Pancreas (tissue), 10 donors: Measurements from ENCODE around the gene PIM3. TPM values are rescaled to one million over a fixed set of nuclear protein-coding genes. Genes with fewer than 3 reads are reported as not detected.

Source experiments
- ATAC-seq, 4 donors: fragments of 200-7000 bp; cut with Tn5 transposase; one replicate each; pipeline versions ENCODE4 v1.8.0 to v1.9.1; 2020; ENCODE audit warnings: mild to moderate bottlenecking in 4 of 4, moderate library complexity in 4 of 4
- DNase-seq, 6 donors: peaks; one replicate each; pipeline ENCODE4 v3.0.0-alpha.2; 2020
- FAIRE-seq: peaks from 2 replicates; lab custom pipeline; 2012; peaks lifted over from hg19 to GRCh38; lab: Jason Lieb, UNC
- H3K27ac ChIP-seq, 4 donors: fragments of 200-600 bp; sonication (generic); 1 replicate in 3 of 4; 2 replicates in 1 of 4; pipeline versions ENCODE4 v1.5.0 to v1.8.0; 2020
- H3K27me3 ChIP-seq, 4 donors: fragments of 200-600 bp; one replicate each; pipeline ENCODE4 v1.8.0; 2021
- H3K36me3 ChIP-seq, 3 donors: fragments of 200-600 bp; sonication (generic) in 1 of 3; one replicate each; pipeline versions ENCODE4 v1.5.0 to v1.8.0; 2020 to 2021
- H3K4me1 ChIP-seq, 3 donors: fragments of 200-600 bp; one replicate each; pipeline ENCODE4 v1.8.0; 2021
- H3K4me3 ChIP-seq, 4 donors: fragments of 200-600 bp; sonication (generic) in 2 of 4; one replicate each; pipeline versions ENCODE4 v1.5.0 to v1.8.0; 2020 to 2021
- H3K9me3 ChIP-seq, 4 donors: fragments of 200-600 bp; one replicate each; pipeline ENCODE4 v1.8.0; 2021
- CTCF ChIP-seq, 4 donors: fragments of 200-600 bp; sonication (generic) in 3 of 4; IDR thresholded peaks; one replicate each; pipeline versions ENCODE4 v1.5.0 to v1.8.0; 2021; ENCODE audit warnings: antibody characterized with exemption in 4 of 4
- WGBS, 2 donors: extraction: QIAGEN DNeasy Blood & Tissue Kit; methylation state at CpG; one replicate each; pipeline ENCODE4 v1.1.7; 2013; 5-methylcytosine and 5-hydroxymethylcytosine counted together
- intact Hi-C, 3 donors: fragments of 100-400 bp; cut with DNase I; formaldehyde crosslinking; loops; one replicate each; pipeline versions ENCODE4 v1.11.1 to v1.14.2; 2022
- polyA plus RNA-seq, 2 donors: library from polyadenylated mRNA; stranded (reverse); fragments of 200-250 nt; gene quantifications; one replicate each; pipeline ENCODE4 v1.2.3, GENCODE V29; 2013
- total RNA-seq, 6 donors: library from RNA; stranded (reverse); fragmentation: NEBNext Ultra II Directional in 4 of 6; extraction: Animal tissue kit (Norgen Biotek cat#: 25700) in 4 of 6; gene quantifications; one replicate each; pipeline versions ENCODE4 v1.2.1 to v1.2.4, GENCODE V29; 2021 to 2023
- donor health status: healthy with polysubstance abuse.
- donor health status: DM: no; HTN: no; CAD: no; lungs with moderate emphysema.
- donor health status: DM: no; HTN: no; CAD: no.
- donor health status: control.
- donor health status: control.
- donor health status: Bipolar disorder and iron deficiency.
- donor health status: DM: yes; HTN: yes; CAD: no.
- donor health status: DM: no; HTN: no; CAD: no.
- donor health status: DM: no; HTN: no; CAD: no.
- donor health status: DM: yes; HTN: yes; CAD: no.

PIM3 gene
- total and polyA plus RNA-seq, 8 donors: 25.8 to 90.1 (median 39.9) TPM

- DNase-seq: peak in 1 of 6 donors; percentile 71
- Histone ChIP-seq H3K4me1 (peaks cover 0 to 7% (median 0%) of the 10 kb centered on the region in 3 donors), H3K27me3 (no peaks in the 10 kb centered on the region), H3K9me3 (no peaks in the 10 kb centered on the region), H3K4me3 (no peak overlapping the region), H3K36me3 (peaks cover 0 to 16% (median 0%) of the 10 kb centered on the region in 3 donors), H3K27ac (no peak overlapping the region)
- WGBS, 2 donors: 94 to 95% methylated on average over 24 to 25 of the region's 25 CpGs
- no peak for ATAC-seq
- intact Hi-C loops: loop anchor here in 1 of 3 donors (10.0 kb wide), 1 partner anchor 112 kb away; no protein-coding TSS in a partner anchor
- no peak for TF ChIP-seq CTCF (IDR thresholded peaks at IDR 0.05)
- no peak for FAIRE-seq
Measured at GRCh38 chr22:49922926-49923325, 37.6 kb upstream of the PIM3 start.

- Histone ChIP-seq H3K36me3 (peaks cover 0 to 16% (median 0%) of the 10 kb centered on the region in 3 donors), H3K4me1 (peaks cover 0 to 7% (median 0%) of the 10 kb centered on the region in 3 donors), H3K4me3 (no peak overlapping the region), H3K27ac (no peak overlapping the region), H3K27me3 (no peaks in the 10 kb centered on the region), H3K9me3 (no peaks in the 10 kb centered on the region)
- intact Hi-C loops: loop anchor here in 1 of 3 donors (10.0 kb wide), 1 partner anchor 111 kb away; no protein-coding TSS in a partner anchor
- WGBS, 2 donors: 86% methylated on average over 16 of the region's 16 CpGs
- DNase-seq (no peak), ATAC-seq (no peak), FAIRE-seq (no peak)
- no peak for TF ChIP-seq CTCF (IDR thresholded peaks at IDR 0.05)
Measured at GRCh38 chr22:49923445-49923844, 37.1 kb upstream of the PIM3 start.

GRCh38 chr22:49924113-49924833 lies 36.3 kb upstream of the PIM3 start:
- H3K9me3 ChIP-seq: no peaks in the 10 kb centered on the region
- ATAC-seq (no peak), DNase-seq (peak in 3 of 6 donors; percentile 32 to 60 (median 41)), FAIRE-seq (no peak)
- no peak overlapping the region for H3K4me3 ChIP-seq
- 94 to 95% methylated on average over 31 of the region's 31 CpGs for WGBS, 2 donors
- H3K27me3 ChIP-seq: no peaks in the 10 kb centered on the region
- peaks cover 0 to 4% (median 0%) of the 10 kb centered on the region in 3 donors for H3K4me1 ChIP-seq
- H3K36me3 ChIP-seq: peaks cover 0 to 16% (median 0%) of the 10 kb centered on the region in 3 donors
- intact Hi-C loops: loop anchor here in 1 of 3 donors (10.0 kb wide), 1 partner anchor 111 kb away; no protein-coding TSS in a partner anchor
- H3K27ac ChIP-seq: no peak overlapping the region
- TF ChIP-seq CTCF (IDR thresholded peaks at IDR 0.05): no peak

- no peak for ATAC-seq
- intact Hi-C loops: loop anchor here in 1 of 3 donors (10.0 kb wide), 1 partner anchor 109 kb away; no protein-coding TSS in a partner anchor
- no peak overlapping the region for H3K4me3 ChIP-seq
Measured at GRCh38 chr22:49925525-49926128, 34.9 kb upstream of the PIM3 start.

More at GRCh38 chr22:49925525-49926128, 34.9 kb upstream of the PIM3 start:
- TF ChIP-seq CTCF (IDR thresholded peaks at IDR 0.05): no peak
- no peak for FAIRE-seq
- Histone ChIP-seq H3K4me1 (no peaks in the 10 kb centered on the region), H3K36me3 (peaks cover 0 to 16% (median 0%) of the 10 kb centered on the region in 3 donors), H3K27me3 (no peaks in the 10 kb centered on the region), H3K9me3 (no peaks in the 10 kb centered on the region), H3K27ac (no peak overlapping the region)
- WGBS, 2 donors: 89 to 90% methylated on average over 24 of the region's 24 CpGs
- DNase-seq: peak in 1 of 6 donors; percentile 20
